Activated T-cell treated with anti-CD3 and anti-CD28 coated beads, Interleukin-2, amount 50 U/mL, for 48 hours (primary cell): Measurements from ENCODE around the gene VPS51.
"Not testable (repeated sequence)": the region's sequence is repeated elsewhere in the genome, so short reads cannot be mapped to it uniquely, and the experiment has no call there.

Experiments used
- DNase-seq, 2 experiments: peaks; one replicate each; pipeline ENCODE4 v3.0.0-alpha.2; 2020

The VPS51 gene

DNA sequence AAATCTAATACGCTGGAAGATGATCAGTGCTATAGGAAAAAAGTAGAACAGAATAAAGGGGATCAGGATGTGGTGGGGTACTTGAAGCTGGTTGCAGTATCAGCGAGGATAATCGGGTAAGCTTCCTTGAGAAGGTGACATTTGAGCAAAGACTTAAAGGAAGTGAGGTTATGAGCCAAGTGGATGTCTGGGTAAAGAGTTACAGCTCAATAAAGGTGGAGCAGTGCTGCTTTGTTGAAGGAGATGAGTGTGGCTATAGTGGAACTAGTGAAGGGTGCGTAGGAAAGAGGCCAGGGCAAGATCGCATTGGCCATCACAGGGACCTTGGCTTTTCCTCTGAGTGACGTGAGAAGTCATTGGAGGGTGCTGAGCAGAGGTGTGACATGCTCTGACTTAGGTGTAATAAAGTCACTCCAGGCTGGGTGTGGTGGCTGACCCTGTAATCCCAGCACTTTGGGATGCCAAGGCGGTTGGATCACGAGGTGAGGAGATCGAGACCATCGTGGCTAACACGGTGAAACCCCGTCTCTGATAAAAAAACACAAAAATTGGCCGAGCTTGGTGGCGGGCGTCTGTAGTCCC, 40.6 kb downstream of the VPS51 start:
- no peak for DNase-seq

DNA sequence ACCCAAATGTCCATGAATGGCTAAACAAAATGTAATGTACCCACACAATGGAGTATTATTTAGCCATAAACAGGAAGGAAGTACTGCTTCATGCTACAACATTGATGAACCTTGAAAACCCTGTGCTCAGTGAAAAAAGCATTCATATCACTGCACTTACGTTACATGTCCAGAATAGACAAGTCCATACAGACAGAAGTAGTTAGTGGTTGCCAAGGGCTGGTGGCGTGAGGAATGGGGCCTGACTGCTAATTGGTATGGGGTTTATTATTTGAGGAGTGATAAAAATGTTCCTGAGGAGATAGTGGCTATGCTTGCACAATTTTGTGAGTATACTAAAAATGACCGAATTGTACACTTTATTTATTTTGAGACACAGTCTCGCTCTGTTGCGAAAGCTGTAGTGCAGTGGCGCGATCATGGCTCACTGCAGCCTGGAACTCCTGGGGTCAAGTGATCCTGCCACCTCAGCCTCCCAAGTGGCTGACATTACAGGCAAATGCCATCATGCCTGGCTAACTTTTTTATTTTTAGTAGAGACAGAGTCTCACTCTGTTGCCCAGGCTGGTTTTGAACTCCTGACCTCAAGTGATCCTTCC, 46.0 kb downstream of the VPS51 start:
- no peak for DNase-seq

DNA sequence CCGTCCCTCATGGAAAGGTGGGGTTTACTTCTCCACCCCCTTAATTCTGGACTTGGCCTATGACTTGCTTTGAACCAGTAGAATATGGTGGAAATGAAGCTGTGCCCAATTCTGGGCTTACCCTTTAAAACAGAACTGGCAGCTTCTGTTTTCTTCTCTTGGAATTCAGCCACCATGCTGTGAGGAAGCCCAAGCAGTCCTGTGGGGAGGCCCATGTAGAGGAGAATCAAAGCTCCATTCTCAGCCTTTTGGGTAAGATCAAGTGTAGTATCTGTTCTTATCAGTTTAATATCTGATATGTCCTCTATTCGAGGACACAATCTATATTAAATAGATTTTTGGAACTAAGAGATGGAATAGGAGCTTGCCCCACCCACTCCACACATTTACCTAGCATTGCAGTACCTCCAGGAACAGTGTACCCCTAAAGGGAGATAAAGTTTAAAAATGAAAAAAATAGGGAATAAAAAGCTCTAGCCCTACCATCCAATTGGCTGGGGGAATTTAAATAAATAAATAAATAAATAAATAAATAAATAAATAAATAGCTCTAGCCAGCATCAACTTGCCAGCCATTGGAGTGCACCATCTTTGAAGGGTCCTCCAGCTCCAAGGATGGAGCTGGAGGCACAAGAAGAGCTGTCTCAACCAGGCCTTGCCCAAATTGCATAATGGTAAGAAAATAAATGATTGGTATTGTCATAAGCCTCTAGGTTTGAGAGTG, 51.5 kb downstream of the VPS51 start:
- no peak for DNase-seq

DNA sequence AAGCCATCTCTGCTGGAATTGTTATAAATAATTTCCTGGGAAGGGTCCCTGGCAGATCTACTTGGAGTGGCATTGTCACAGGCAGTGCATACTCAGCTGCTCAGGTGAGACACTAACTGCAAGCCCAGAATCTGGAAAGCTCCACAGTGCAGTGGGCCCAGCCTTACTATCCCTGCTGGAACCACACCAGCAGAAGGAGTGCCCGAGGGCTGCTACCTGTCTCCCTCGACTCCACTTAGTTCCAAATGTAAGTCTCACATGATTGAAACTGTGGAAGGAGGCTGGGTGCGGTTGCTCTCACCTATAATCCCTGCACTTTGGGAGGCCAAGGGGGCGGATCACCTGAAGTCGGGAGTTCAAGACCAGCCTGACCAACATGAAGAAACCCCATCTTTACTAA, 52.6 kb downstream of the VPS51 start:
- DNase-seq, result no peak

DNA sequence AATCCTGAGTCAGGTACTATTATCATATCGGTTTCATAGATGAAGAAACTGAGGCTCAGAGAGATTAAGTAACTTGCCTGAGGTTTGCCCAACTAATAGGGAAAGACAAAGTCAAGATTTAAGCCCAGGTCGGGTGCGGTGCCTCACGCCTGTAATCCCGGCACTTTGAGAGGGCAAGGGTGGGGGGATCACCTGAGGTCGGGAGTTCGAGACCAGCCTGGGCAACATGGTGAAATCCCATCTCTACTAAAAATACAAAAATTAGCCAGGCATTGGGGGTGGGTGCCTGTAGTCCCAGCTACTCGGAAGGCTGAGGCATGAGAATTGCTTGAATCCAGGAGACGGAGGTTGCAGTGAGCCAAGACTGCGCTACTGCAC, 54.1 kb downstream of the VPS51 start:
- DNase-seq, result not testable (repeated sequence)

DNA sequence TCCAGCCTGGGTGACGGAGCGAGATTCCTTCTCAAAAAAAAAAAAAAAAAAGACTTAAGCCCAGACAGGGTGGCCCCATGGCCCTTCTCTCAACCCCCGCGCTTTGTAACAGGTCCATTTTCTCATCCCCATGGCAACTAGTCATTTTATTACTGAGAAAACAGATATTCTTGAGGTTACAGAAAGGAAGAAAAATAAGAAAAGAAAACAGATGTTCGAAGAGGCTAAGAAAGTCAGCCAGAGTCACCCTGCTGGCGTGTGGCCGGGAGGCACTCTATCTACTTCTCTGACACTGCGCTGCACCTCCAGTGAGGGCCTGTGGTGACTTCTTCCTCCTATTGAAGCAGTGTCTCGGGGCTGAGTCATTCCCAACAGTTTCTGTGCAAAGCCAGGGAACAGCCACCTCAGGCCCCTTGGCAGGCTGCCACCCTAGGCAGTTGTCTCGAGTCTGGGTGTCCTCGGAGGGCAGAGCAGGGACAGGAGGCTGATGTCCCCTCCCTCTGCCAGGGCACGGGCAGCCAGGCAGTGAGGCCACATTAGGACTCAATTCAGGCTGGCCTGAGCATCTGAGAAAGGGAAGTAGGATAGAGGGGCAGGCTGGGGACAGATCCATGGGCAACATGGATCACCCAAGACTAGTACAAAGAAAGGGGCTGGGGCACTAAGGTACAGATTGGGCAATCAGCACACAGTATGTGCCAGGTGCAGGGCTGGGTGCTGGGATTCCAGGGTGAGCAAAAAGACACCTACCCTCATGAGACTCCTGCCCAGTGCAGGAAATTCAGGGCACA, 54.7 kb downstream of the VPS51 start:
- DNase-seq, result peak; percentile 58 to 67

DNA sequence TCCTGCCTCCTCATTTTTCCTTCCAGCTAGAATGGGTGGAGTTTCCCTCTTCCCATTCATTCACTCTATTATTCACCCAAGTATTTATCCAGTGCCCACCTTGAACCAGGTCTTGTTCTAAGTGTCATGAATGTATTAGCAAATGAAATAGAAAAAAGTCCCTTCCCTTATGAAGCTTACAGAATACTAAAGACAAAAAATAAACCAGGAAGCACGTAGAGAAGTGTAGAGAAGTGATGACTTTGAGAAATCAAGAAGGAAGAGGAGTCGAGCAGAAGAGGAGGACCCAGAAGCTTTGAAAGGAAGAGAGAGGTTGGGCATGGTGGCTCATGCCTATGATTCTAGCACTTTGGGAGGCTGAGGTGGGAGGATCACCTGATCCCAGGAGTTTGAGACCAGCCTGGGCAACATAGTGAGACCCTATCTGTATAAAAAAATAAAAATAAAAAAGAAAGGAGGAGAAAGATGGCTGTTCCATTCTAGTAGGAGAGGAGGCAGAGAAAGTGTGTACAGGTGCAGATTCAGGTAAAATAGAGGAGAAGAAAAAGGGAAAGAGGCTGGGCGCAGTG, 55.4 kb downstream of the VPS51 start:
- no peak for DNase-seq

DNA sequence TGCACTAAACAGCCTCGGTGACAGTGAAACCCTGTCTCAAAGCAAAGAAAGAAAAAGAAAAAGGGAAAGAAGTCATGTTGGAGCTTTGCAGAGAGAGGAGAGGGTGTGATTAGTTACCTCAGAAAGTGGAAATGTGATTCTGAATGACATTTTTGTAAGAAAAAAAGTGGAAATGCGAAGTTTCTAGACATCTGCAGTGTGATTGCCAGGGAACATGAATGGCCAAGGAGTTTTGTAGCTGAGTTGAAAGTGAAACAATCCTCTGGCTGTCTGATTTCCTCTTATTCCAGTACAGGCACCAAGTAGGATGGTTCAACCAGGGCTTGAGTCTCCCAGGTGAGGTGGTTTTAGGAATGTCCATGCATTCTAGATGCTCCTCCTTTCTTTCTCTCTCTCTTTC, 56.1 kb downstream of the VPS51 start:
- DNase-seq, result no peak

DNA sequence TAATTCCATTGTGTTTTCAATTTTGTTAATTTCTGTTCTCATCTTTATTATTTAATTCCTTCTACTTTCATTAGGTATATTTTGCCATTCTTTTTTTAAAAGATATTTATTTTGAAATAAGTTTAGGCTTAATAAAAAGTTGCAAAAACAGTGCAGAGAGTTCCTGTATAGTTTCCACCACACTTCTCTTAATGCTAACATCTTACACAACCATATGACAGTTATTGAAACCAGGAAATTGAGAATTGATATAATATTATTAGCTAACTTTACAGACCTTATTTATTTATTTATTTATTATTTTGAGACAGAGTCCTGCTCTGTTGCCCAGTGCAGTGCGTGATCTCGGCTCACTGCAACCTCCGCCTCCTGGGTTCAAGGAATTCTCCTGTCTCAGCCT, 60.2 kb downstream of the VPS51 start:
- no peak for DNase-seq

DNA sequence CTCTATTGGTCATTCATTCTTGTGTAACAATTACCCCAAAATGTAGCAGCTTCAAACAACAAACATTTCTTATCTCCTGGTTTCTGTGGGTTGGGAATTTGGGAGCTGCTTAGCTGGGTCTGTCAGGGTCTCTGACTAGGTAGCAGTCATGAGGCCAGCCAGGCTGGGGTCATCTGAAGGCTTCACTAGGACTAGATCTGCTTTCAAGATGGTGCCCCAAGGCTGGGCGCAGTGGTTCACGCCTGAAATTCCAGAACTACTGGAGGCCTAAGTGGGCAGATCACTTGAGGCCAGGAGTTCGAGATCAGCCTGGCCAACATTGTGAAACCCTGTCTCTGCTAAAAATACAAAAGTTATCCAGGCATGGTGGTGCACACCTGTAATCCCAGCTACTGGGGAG, 60.9 kb downstream of the VPS51 start:
- no peak for DNase-seq

DNA sequence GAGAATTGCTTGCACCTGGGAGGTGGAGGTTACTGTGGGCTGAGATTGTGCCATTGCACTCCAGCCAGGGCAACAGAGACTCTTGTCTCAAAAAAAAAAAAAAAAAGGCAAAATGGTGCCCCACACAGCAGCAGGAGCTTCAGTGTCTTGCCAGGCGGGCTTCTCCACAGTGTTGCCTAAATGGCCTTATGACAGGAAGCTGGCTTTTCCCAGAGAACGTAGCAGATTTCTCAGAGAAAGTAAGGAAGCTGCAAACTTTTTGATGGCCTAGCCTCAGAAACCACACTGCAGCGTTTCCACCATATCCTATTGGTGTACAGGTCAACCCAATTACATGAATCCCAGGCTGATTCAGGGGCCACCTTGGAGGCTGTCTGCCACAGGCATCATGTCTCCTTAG, 61.3 kb downstream of the VPS51 start:
- no peak for DNase-seq

DNA sequence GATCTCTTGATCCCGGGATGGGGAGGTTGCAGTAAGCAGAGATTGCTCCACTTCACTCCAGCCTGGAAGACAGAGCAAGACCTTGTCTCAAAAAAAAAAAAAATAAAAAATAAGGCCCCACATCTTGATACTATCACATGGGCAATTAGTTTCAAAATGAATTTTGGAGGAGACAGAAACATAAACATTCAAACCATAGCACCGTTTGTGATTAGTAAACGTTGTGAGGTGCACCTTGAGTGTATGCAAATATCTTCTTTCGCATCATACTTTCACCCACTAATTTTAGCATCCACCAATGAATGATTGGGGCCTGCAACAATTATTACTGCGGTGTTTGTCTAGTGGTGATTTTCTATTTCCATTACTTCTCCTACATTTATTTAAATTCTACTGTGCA, 63.0 kb downstream of the VPS51 start:
- no peak for DNase-seq

DNA sequence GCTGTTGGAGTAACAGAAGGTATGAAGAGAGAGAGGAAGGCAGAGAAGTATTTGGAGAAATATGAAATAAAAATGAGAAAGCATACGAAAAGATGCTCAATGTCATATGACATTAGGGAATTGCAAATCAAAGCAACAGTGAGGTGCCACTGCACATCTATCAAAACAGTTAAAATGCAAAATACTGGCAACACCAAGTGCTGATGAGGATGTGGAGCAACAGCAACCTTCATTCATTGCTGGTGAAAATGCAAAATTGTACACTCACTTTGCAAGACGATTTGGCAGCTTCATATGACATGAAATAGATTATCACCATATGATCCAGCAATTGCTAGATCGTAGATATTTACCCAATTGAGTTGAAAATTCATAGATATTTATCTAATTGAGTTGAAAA, 64.6 kb downstream of the VPS51 start:
- DNase-seq, result no peak
